GM18499 (cell line): ENCODE results near the gene PPIP5K2.

Source experiments
- ATAC-seq: cut with Tn5 transposase; IDR thresholded peaks from one replicate; pipeline ENCODE4 v1.9.1; 2021; ENCODE audit warnings: moderate number of reproducible peaks; ENCODE audit not compliant: insufficient read depth, unreplicated experiment

Gene PPIP5K2

GRCh38 chr5:103234239-103234975 is 114.3 kb downstream of the PPIP5K2 start:
- no peak for ATAC-seq

- no peak for ATAC-seq
Measured at GRCh38 chr5:103235891-103236290, 115.8 kb downstream of the PPIP5K2 start.

DNA sequence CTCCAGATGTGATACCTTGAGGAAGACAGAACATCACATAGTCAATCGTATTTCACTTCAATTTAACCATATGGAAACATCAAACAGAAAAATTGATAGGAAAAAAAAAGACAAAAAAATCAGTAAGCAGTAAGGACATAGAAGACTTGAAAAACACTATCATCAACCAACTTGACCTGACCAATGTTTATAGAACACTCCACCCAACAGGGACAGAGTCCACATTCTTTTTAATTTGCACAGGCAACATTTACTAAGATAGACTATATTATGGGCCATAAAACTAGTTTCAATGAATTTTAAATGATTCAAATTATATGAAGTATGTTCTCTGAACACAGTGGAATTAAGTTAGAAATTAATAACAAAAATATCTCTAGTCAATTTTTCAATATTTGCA is 117.7 kb downstream of the PPIP5K2 start:
- no peak for ATAC-seq

DNA sequence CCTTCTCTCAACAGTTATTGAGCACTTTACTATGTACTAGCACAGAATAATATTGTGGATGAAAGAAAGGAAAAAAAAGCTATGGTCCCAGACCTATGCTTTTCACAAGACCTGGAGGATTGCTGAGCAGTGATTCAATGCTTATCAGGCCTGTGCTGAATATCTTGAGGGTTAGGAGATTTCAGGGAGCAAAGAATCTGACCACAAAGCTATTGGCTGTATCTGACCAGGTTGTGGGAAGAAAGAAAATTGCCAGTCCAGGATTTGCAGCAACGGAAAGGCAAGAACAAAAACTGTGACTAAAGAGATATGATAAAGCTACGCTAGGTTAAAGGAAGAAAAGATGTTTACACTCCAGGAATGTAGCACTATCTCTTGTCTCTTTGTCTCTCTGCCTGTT is 123.6 kb downstream of the PPIP5K2 start:
- ATAC-seq = no peak

GRCh38 chr5:103244398-103244797 is 124.3 kb downstream of the PPIP5K2 start:
- ATAC-seq = no peak

DNA sequence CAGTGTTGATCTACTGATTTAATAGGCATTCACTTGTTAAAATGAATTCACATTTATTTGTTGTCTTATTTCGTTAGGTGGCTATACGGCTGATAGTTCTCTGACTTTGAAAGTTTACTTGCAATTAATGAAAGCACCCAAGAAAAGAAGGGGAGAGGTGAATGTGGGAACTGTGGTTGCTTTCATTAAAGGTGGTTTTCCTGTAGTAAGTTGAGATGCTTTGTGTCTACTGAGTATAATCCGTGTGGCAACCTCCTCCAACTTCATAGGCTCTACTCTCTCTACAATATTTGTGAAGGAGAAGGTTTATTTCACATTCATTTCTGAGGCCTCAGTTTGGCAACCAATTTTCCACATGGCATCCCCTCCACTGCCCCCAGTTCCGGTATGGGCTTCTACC is 125.7 kb downstream of the PPIP5K2 start:
- ATAC-seq = no peak

DNA sequence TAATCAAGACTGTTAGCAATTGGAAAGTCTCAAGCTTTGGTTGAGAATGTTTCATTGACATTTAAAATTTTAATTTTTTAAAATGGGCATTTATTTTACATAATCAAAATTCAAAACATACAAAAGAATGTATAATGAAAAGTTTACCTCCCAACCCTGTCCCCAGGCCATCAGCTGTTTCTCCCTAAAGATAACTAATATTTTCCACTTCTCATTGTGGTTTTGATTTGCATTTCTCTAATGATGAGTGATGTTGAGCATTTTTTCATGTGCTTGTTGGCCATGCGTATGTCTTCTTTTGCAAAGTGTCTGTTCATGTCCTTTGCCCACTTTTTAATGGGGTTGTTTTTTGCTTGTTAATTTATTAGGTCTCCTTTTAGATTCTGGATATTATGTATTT is 127.0 kb downstream of the PPIP5K2 start:
- ATAC-seq = no peak

DNA sequence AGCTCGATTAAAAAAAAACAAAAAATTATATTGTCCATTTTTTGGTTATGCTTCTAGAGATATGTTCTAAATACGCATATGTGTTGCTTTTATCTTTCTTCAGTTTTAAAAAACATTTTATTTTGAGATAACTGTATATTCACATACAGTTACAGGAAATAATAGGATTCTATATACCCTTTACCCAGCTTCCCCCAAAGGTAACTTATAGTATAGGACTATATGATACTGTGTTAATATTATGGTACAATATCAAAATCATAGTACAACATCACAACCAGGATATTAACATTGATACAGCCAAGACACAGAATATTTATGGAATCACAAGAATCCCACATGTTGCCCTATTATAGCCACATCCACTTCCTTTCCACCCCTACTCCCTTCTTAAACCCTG is 129.0 kb downstream of the PPIP5K2 start:
- ATAC-seq = no peak

- ATAC-seq = no peak
Measured at GRCh38 chr5:103254921-103255320, 134.8 kb downstream of the PPIP5K2 start.

- no peak for ATAC-seq
Measured at GRCh38 chr5:103255691-103256090, 135.6 kb downstream of the PPIP5K2 start.

GRCh38 chr5:103256178-103256577 is 136.1 kb downstream of the PPIP5K2 start:
- no peak for ATAC-seq

- peak; percentile 37 for ATAC-seq
Measured at GRCh38 chr5:103258368-103258956, 138.4 kb downstream of the PPIP5K2 start, which contains the start of gene MACIR. MACIR (plus strand) TSS chr5:103258763; CDS start chr5:103275920, 17,157 bp downstream.

DNA sequence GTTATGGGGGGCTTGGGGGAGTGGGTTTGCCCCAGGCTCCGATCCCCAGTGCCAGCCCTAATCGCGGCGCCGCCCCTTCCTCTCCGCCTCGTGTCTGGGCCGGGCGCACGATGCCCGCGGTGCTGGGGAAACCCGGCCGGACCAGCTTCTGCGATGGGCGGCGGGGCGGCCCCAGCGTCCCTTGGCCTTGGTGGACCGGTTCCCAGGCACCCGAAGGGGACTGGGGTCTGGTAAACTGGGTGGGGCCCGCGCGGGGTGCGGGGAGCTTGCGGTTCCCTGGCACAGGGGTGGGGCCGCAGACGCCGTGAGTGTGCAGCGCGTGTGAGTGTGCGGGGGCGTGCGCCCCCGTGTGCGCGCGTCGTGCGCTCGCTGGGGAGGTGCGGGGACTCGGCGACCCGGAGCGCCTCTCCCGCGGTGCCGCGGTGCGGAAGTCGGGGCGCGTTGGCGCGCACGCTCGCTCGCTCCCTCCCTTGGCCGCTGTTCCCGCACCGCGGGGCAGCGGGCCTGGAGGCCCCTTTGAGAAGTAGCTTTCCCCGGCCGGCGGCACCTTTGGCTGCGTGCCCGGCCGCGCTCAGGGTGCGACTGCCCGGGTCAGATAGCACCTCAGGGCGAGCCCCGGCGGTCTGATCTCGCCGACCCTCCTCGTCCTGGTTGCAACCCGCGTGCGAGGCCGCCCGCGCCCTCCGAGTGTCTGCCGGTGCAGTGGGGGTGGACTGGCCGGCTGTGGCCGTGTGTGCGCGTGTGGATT is 139.0 kb downstream of the PPIP5K2 start:
- peak; percentile 13 for ATAC-seq

- ATAC-seq = no peak
Measured at GRCh38 chr5:103259705-103260355, 139.7 kb downstream of the PPIP5K2 start.

DNA sequence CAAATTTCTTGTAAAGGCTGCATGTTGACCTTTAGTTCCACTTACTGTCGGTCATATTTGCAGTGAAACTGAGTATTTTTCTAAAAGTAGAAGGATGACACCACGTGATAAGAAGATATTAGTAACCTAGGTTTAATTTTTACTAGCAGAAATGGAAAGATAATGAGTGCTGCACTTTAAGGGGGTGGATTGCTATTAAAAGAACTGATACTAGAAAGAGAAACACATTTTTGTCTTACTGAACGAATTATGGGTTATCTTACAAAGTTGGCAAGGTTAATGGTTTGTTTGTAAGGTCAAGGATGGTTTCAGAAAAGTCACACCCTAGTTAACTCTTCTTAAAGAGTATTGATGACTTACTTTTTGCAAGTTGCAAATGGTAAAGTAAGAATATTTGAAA is 140.8 kb downstream of the PPIP5K2 start:
- ATAC-seq = peak; percentile 44
